ENCODE measurements around the gene NLGN3.

DNA sequence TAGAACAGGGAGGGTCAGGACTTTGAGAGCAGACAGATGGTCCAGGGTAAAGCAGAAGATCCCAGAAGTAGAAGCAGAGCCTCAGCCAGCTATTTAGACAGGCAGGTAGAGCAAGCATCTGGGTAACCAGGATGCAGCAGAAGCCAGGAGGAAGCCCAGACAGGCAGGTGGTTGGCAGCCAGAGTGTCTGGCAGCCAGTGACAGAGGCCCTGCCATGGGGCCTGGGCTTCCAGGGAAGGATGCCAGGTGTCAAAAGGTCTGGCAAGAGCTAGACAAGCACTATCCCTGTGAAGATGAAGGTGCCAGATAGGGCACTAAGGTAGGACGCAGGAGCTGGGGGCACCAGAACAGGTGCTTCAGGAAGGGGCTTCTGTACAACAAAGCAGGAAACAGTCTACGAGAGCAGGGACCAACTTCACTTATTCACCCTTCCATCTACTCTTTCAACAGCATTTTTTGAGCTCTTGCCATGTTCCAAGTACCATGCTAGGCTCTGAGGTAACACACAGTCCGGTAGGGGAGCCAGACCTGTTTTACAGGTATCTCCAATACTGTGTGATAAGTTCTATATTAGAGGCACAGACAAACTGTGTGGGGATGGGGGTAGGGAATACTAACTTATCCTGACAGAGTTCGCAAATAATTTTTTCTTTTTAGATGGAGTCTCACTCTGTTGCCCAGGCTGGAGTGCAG is 40.3 kb downstream of the NLGN3 start:
- TF ChIP-seq, protein P1, sequence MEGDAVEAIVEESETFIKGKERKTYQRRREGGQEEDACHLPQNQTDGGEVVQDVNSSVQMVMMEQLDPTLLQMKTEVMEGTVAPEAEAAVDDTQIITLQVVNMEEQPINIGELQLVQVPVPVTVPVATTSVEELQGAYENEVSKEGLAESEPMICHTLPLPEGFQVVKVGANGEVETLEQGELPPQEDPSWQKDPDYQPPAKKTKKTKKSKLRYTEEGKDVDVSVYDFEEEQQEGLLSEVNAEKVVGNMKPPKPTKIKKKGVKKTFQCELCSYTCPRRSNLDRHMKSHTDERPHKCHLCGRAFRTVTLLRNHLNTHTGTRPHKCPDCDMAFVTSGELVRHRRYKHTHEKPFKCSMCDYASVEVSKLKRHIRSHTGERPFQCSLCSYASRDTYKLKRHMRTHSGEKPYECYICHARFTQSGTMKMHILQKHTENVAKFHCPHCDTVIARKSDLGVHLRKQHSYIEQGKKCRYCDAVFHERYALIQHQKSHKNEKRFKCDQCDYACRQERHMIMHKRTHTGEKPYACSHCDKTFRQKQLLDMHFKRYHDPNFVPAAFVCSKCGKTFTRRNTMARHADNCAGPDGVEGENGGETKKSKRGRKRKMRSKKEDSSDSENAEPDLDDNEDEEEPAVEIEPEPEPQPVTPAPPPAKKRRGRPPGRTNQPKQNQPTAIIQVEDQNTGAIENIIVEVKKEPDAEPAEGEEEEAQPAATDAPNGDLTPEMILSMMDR (IDR thresholded peaks at IDR 0.05; ENCODE audit: borderline replicate concordance, extremely low read depth, low read length, poor library complexity, severe bottlenecking), result no peak
- TF ChIP-seq EZH2 (IDR thresholded peaks at IDR 0.05; ENCODE audit: borderline replicate concordance, low read depth, low read length, severe bottlenecking), result no peak
